GM21529 (cell line): ENCODE results near the gene GRAMD2A.
"Not testable (repeated sequence)": the region's sequence is repeated elsewhere in the genome, so short reads cannot be mapped to it uniquely, and the experiment has no call there.

Experiments used
- ATAC-seq: cut with Tn5 transposase; IDR thresholded peaks from one replicate; pipeline ENCODE4 v1.9.1; 2021; ENCODE audit not compliant: unreplicated experiment

Gene GRAMD2A

GRCh38 chr15:72189250-72189902 is 8.2 kb downstream of the GRAMD2A start:
- ATAC-seq, result no peak

GRCh38 chr15:72184165-72184811 is 13.3 kb downstream of the GRAMD2A start:
- ATAC-seq, result no peak

- ATAC-seq, result no peak
These were observed 13.8 kb downstream of the GRAMD2A start for GRCh38 chr15:72183781-72184164.

- ATAC-seq, result no peak
These were observed 14.9 kb downstream of the GRAMD2A start for GRCh38 chr15:72182673-72183072.

- ATAC-seq, result no peak
These were observed 15.3 kb downstream of the GRAMD2A start for GRCh38 chr15:72182244-72182643.

GRCh38 chr15:72180761-72181324 is 16.7 kb downstream of the GRAMD2A start:
- no peak for ATAC-seq

GRCh38 chr15:72179950-72180581 is 17.5 kb downstream of the GRAMD2A start:
- no peak for ATAC-seq

GRCh38 chr15:72178976-72179585 is 18.5 kb downstream of the GRAMD2A start:
- no peak for ATAC-seq

- no peak for ATAC-seq
These were observed 20.8 kb downstream of the GRAMD2A start for GRCh38 chr15:72176743-72177142.

GRCh38 chr15:72176159-72176558 is 21.4 kb downstream of the GRAMD2A start:
- no peak for ATAC-seq

GRCh38 chr15:72175186-72176044 is 22.2 kb downstream of the GRAMD2A start:
- no peak for ATAC-seq

GRCh38 chr15:72174551-72175165 is 22.9 kb downstream of the GRAMD2A start:
- ATAC-seq, result no peak

GRCh38 chr15:72173864-72174550 is 23.6 kb downstream of the GRAMD2A start:
- no peak for ATAC-seq

- ATAC-seq, result no peak
These were observed 24.2 kb downstream of the GRAMD2A start for GRCh38 chr15:72173401-72173800.

- ATAC-seq, result no peak
These were observed 24.8 kb downstream of the GRAMD2A start for GRCh38 chr15:72172796-72173195.

- ATAC-seq, result not testable (repeated sequence)
These were observed 25.6 kb downstream of the GRAMD2A start for GRCh38 chr15:72171978-72172377.

GRCh38 chr15:72170691-72171090 is 26.9 kb downstream of the GRAMD2A start:
- no peak for ATAC-seq

GRCh38 chr15:72169921-72170611 is 27.5 kb downstream of the GRAMD2A start:
- no peak for ATAC-seq
